Retinal pigment epithelial cell (primary cell): ENCODE measurements around the gene ARID1B.
A peak's percentile ranks its signal among the peaks of the same experiment; 100 is the strongest.

Source experiments
- DNase-seq: peaks from one replicate; pipeline ENCODE4 v3.0.0-alpha.2; 2010; ENCODE audit warnings: low read depth
- H3K4me3 ChIP-seq: 2 replicates; pipeline ENCODE4 v1.5.1; 2011; ENCODE audit warnings: mild to moderate bottlenecking, low read length, control low read depth, moderate library complexity
- CTCF ChIP-seq: conservative IDR thresholded peaks from 2 replicates; pipeline ENCODE4 v1.5.1; 2011; ENCODE audit warnings: low read depth, low read length, control low read depth, inconsistent platforms

Gene ARID1B

GRCh38 chr6:157148391-157149323 is 371.5 kb downstream of the ARID1B start:
- TF ChIP-seq CTCF = no peak
- H3K4me3 ChIP-seq = no peak overlapping the region
- peak; percentile 73 for DNase-seq

GRCh38 chr6:157150076-157150475 is 372.9 kb downstream of the ARID1B start:
- no peak overlapping the region for H3K4me3 ChIP-seq
- no peak for TF ChIP-seq CTCF
- DNase-seq = no peak

- no peak overlapping the region for H3K4me3 ChIP-seq
- TF ChIP-seq CTCF = no peak
- no peak for DNase-seq
Observed at GRCh38 chr6:157151029-157151428, 373.9 kb downstream of the ARID1B start.

DNA sequence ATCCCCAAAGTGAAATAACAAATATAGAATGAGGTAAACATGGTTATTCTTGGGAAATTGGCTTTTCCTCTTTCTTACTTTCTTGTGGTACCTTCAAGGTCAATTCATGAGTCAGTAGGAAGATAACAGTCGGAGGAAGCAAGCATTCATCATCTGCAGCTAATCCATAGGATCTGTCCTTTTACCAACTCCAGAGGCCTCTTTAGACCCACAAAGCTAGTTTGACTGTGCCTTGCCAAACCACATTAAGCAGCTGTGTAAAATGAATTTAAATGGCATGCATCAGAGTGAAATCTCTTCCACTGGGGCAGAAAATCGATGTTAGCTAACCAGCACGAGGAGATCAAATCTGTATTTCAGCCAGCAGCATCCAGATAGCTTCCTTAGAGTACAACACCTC is 374.8 kb downstream of the ARID1B start:
- no peak overlapping the region for H3K4me3 ChIP-seq
- DNase-seq = no peak
- TF ChIP-seq CTCF = no peak

DNA sequence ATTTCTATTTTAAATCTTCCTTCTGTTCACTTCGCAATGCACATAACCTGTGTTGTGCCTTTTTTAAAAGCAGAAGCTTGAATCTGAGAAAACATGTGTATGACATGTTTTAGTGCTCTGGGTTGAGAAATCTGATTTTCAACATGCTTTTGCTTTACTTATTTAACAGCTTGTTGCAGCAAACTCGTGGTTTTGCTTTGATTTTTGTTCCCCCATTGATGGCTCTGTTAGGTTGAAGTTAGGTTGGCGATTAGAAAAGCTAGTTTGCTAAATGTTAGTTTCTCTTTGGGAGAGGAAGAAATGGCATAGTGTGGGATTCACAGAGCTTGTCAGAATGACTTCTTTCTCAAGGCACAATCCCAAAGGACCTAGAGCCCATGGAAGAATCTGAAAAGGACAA is 375.4 kb downstream of the ARID1B start:
- no peak for DNase-seq
- no peak overlapping the region for H3K4me3 ChIP-seq
- no peak for TF ChIP-seq CTCF

GRCh38 chr6:157155804-157156203 is 378.6 kb downstream of the ARID1B start:
- no peak for DNase-seq

More at GRCh38 chr6:157155804-157156203, 378.6 kb downstream of the ARID1B start:
- H3K4me3 ChIP-seq = no peak overlapping the region
- TF ChIP-seq CTCF = no peak
